ENCODE measurements around the gene SFMBT2. TPM values are rescaled to one million over a fixed set of nuclear protein-coding genes. Genes with fewer than 3 reads are reported as not detected.

The SFMBT2 gene
- total RNA-seq, 1 experiment from 2014 or later: 0.05 TPM

DNA sequence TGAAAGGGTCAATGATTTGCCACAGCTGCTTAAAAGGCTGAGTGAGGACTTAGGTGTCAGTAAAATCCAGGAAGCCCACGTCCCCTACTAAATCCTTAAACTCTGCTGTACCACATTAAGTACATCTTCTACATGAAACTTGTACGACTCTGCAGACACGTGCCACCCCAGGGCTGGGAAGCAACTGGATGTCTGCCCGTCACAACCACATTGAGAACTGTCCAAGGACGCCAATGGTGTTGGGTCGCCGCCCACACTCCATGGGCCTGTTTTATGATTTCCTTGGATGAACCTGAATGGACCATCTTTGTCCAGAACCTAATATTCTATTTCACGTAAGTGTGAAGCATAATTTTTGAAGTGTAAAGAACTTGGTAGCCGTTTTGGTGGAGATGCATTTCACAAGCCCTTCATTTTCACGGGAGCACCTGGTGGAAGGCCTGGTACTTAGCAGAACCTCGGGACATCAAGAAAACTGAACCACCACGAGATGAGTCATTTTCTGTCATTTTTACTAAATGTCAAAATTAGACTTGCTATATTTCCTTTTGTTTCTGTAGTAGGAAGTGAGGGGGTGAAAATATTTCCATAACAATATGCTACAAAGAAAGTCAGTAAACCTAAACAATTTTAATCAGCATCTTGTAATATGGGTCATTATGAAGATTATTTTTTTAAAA lies 134.9 kb downstream of the SFMBT2 start:
- H3K27ac ChIP-seq: no peak overlapping the region
- H3K9me3 ChIP-seq (replicated peaks): no peaks in the 10 kb centered on the region
- no peak overlapping the region for H3K4me3 ChIP-seq
- H3K4me1 ChIP-seq (replicated peaks): no peaks in the 10 kb centered on the region
- H3K36me3 ChIP-seq: no peaks in the 10 kb centered on the region
- H3K27me3 ChIP-seq (replicated peaks): no peaks in the 10 kb centered on the region
- DNase-seq (ENCODE audit: low read depth in 1 of 2, low spot score in 2 of 2): no peak

DNA sequence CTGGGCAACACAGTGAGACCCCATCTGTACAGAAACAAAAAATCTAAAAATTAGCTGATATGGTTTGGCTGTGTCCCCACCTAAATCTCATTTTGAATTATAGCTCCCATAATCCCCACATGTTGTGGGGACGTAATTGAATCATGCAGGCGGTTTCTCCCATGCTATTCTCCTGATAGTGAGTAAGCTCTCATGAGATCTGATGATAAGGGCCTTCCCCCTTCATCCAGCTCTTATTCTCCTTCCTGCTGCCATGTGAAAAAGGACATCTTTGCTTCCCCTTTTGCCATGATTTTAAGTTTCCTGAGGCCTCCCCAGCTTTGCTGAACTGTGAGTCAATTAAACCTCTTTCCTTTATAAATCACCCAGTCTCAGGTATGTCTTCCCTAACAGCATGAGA lies 136.5 kb downstream of the SFMBT2 start:
- H3K27me3 ChIP-seq (replicated peaks): no peaks in the 10 kb centered on the region
- no peak for DNase-seq (ENCODE audit: low read depth in 1 of 2, low spot score in 2 of 2)
- H3K4me1 ChIP-seq (replicated peaks): no peaks in the 10 kb centered on the region
- H3K9me3 ChIP-seq (replicated peaks): no peaks in the 10 kb centered on the region
- no peak overlapping the region for H3K4me3 ChIP-seq
- no peaks in the 10 kb centered on the region for H3K36me3 ChIP-seq
- H3K27ac ChIP-seq: no peak overlapping the region

DNA sequence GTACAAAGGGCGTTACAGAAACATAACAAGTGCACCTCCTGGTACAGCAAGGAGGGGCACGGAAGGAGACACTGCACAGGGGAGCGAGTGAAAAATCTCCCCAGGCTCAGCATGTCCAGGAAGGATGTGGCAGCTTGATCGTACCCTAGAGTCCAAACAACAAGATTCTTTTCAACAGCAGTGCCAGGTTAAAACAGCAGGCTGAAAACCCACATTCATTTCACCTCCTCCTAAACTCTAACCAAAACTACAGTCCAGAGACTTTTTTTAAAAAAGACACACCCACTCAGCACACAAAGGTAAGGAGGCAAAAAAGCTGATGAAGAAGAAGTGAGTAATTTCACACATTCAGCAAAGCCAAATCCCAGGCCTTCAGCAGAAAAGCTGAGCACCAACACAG lies 138.8 kb downstream of the SFMBT2 start:
- H3K9me3 ChIP-seq (replicated peaks): no peaks in the 10 kb centered on the region
- H3K4me1 ChIP-seq (replicated peaks): no peaks in the 10 kb centered on the region
- H3K36me3 ChIP-seq: no peaks in the 10 kb centered on the region
- no peak overlapping the region for H3K4me3 ChIP-seq
- DNase-seq (ENCODE audit: low read depth in 1 of 2, low spot score in 2 of 2): no peak
- no peaks in the 10 kb centered on the region for H3K27me3 ChIP-seq (replicated peaks)
- H3K27ac ChIP-seq: no peak overlapping the region

- no peaks in the 10 kb centered on the region for H3K4me1 ChIP-seq (replicated peaks)
- H3K36me3 ChIP-seq: no peaks in the 10 kb centered on the region
- H3K27me3 ChIP-seq (replicated peaks): no peaks in the 10 kb centered on the region
- no peak overlapping the region for H3K27ac ChIP-seq
- no peak overlapping the region for H3K4me3 ChIP-seq
- DNase-seq (ENCODE audit: low read depth in 1 of 2, low spot score in 2 of 2): no peak
- no peaks in the 10 kb centered on the region for H3K9me3 ChIP-seq (replicated peaks)
Observed at GRCh38 chr10:7269988-7270387, 140.8 kb downstream of the SFMBT2 start.

- Histone ChIP-seq H3K36me3 (no peaks in the 10 kb centered on the region), H3K4me1 (replicated peaks) (no peaks in the 10 kb centered on the region), H3K27ac (no peak overlapping the region), H3K9me3 (replicated peaks) (no peaks in the 10 kb centered on the region), H3K27me3 (replicated peaks) (no peaks in the 10 kb centered on the region), H3K4me3 (no peak overlapping the region)
- DNase-seq (ENCODE audit: low read depth in 1 of 2, low spot score in 2 of 2): no peak
Observed at GRCh38 chr10:7267142-7267541, 143.7 kb downstream of the SFMBT2 start.

DNA sequence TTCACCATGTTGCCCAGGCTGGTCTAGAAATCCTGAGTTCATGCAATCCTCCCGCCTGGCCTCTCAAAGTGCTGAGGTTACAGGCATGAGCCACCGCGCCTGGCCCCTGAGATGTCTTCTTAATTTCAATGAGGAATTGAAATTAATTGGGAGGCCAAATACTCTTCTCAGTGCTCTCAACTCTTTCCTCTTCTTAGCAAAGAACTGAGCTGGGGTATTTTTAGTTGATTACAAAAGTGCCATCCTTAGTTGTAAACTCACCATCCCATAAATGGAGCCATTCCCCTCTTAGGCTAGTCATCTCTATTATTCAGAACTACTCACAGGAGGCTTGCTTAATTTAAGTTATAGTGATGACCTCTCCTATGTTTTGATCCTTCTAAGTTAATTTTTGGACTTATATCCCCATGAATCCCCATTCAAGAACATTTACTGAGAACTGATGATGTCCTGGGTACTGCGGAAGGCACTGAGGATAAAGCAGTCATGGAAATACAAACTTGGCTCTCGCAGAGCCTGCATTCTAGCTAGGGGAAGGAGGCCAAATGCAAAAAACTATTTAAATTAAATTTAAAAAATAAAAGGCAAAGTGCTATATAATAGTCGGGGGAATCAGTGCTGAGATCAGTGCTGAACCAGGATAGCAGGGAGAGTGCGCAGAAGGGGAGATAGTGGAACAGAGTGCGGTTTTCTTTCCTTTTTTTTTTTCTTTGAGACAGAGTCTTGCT lies 145.3 kb downstream of the SFMBT2 start:
- Histone ChIP-seq H3K4me1 (replicated peaks) (no peaks in the 10 kb centered on the region), H3K27me3 (replicated peaks) (no peaks in the 10 kb centered on the region), H3K4me3 (no peak overlapping the region), H3K9me3 (replicated peaks) (no peaks in the 10 kb centered on the region), H3K36me3 (no peaks in the 10 kb centered on the region), H3K27ac (no peak overlapping the region)
- no peak for DNase-seq (ENCODE audit: low read depth in 1 of 2, low spot score in 2 of 2)

- Histone ChIP-seq H3K36me3 (no peaks in the 10 kb centered on the region), H3K9me3 (replicated peaks) (no peaks in the 10 kb centered on the region), H3K27ac (no peak overlapping the region), H3K27me3 (replicated peaks) (no peaks in the 10 kb centered on the region), H3K4me3 (no peak overlapping the region), H3K4me1 (replicated peaks) (no peaks in the 10 kb centered on the region)
- DNase-seq (ENCODE audit: low read depth in 1 of 2, low spot score in 2 of 2): no peak
Observed at GRCh38 chr10:7264313-7264756, 146.5 kb downstream of the SFMBT2 start.

DNA sequence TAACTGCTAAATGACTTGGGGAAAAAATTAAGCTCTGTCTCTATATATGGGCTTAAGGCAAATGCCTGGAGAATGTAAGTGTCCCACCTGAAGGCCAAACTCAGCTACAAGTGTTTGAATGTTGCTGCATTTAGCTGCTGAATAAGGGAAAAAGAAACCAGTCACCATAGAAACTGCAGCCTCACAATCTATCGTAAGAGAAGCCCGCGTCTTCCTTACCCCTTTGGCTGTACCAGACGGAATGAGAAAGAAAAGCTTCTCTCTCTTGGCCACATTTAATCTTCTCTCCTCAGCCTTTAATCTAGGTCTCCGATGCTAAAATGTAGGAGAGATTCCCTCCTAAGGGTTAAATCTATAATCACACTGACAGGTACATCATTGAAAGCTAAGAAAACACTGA lies 147.2 kb downstream of the SFMBT2 start:
- Histone ChIP-seq H3K27ac (no peak overlapping the region), H3K27me3 (replicated peaks) (no peaks in the 10 kb centered on the region; the same call in 1 of the 2 replicates), H3K4me1 (replicated peaks) (no peaks in the 10 kb centered on the region), H3K4me3 (no peak overlapping the region), H3K9me3 (replicated peaks) (no peaks in the 10 kb centered on the region), H3K36me3 (no peaks in the 10 kb centered on the region)
- DNase-seq (ENCODE audit: low read depth in 1 of 2, low spot score in 2 of 2): no peak

GRCh38 chr10:7261351-7261750 lies 149.5 kb downstream of the SFMBT2 start:
- no peak overlapping the region for H3K4me3 ChIP-seq
- no peaks in the 10 kb centered on the region for H3K36me3 ChIP-seq
- no peak overlapping the region for H3K27ac ChIP-seq
- H3K27me3 ChIP-seq (replicated peaks): no peaks in the 10 kb centered on the region; the same call in 1 of the 2 replicates
- DNase-seq (ENCODE audit: low read depth in 1 of 2, low spot score in 2 of 2): no peak
- no peaks in the 10 kb centered on the region for H3K9me3 ChIP-seq (replicated peaks)
- no peaks in the 10 kb centered on the region for H3K4me1 ChIP-seq (replicated peaks)

GRCh38 chr10:7260912-7261311 lies 149.9 kb downstream of the SFMBT2 start:
- no peaks in the 10 kb centered on the region for H3K9me3 ChIP-seq (replicated peaks)
- H3K4me1 ChIP-seq (replicated peaks): no peaks in the 10 kb centered on the region
- H3K36me3 ChIP-seq: no peaks in the 10 kb centered on the region
- H3K27me3 ChIP-seq (replicated peaks): no peaks in the 10 kb centered on the region; the same call in 1 of the 2 replicates
- H3K4me3 ChIP-seq: no peak overlapping the region
- no peak for DNase-seq (ENCODE audit: low read depth in 1 of 2, low spot score in 2 of 2)
- no peak overlapping the region for H3K27ac ChIP-seq

DNA sequence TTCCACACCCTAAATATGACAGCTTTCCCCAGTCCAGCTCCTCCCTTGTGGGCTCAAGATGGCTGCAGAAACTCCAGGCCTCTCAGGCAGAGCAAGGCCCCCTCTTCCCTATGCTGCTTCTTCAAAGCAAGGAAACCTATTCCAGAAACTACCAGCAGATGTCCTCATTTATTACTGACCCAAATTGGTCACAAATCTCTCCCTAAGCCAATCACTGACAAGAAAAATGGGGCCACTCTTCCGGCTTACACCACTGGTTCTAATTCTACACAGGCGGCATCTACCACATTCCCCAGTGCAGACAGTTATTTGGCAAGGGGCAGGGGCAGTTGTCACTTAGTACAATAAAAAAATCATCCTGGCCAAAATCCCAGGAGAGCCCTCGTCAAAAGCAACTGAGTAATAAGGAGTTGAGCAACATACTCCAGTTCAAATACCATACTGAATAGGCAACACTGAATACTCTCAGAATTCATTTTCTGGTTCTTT lies 150.4 kb downstream of the SFMBT2 start:
- Histone ChIP-seq H3K27ac (no peak overlapping the region), H3K4me1 (replicated peaks) (no peaks in the 10 kb centered on the region), H3K36me3 (no peaks in the 10 kb centered on the region), H3K9me3 (replicated peaks) (no peaks in the 10 kb centered on the region), H3K4me3 (no peak overlapping the region), H3K27me3 (replicated peaks) (no peaks in the 10 kb centered on the region; the same call in 1 of the 2 replicates)
- peak in 1 of 2 experiments; percentile 30 for DNase-seq (ENCODE audit: low read depth in 1 of 2, low spot score in 2 of 2)

- no peak overlapping the region for H3K27ac ChIP-seq
- no peaks in the 10 kb centered on the region for H3K4me1 ChIP-seq (replicated peaks)
Observed at GRCh38 chr10:7258948-7259523, 151.8 kb downstream of the SFMBT2 start.

GRCh38 chr10:7255517-7255916 lies 155.3 kb downstream of the SFMBT2 start:
- Histone ChIP-seq H3K27ac (no peak overlapping the region), H3K27me3 (replicated peaks) (no peaks in the 10 kb centered on the region; the same call in 1 of the 2 replicates), H3K4me1 (replicated peaks) (no peaks in the 10 kb centered on the region), H3K9me3 (replicated peaks) (no peaks in the 10 kb centered on the region), H3K4me3 (no peak overlapping the region), H3K36me3 (no peaks in the 10 kb centered on the region)
- no peak for DNase-seq (ENCODE audit: low read depth in 1 of 2, low spot score in 2 of 2)

More at GRCh38 chr10:7258948-7259523, 151.8 kb downstream of the SFMBT2 start:
- Histone ChIP-seq H3K4me3 (no peak overlapping the region), H3K27me3 (replicated peaks) (no peaks in the 10 kb centered on the region; the same call in 1 of the 2 replicates), H3K9me3 (replicated peaks) (no peaks in the 10 kb centered on the region), H3K36me3 (no peaks in the 10 kb centered on the region)
- DNase-seq (ENCODE audit: low read depth in 1 of 2, low spot score in 2 of 2): no peak
